ENCODE measurements around the gene C19orf44.

Gene C19orf44

GRCh38 chr19:16459680-16460079, 36.5 kb upstream of the C19orf44 start:
- no peak for DNase-seq
- Mint-ChIP-seq H3K27ac (no peak overlapping the region), H3K4me3 (no peak overlapping the region), H3K36me3 (ENCODE audit: low read depth) (peaks cover 9% of the 10 kb centered on the region), H3K4me1 (peaks cover 63% of the 10 kb centered on the region), H3K27me3 (ENCODE audit: low read depth, poor library complexity) (no peaks in the 10 kb centered on the region), H3K9me3 (no peaks in the 10 kb centered on the region)
- no peak for TF ChIP-seq CTCF (IDR thresholded peaks at IDR 0.05)

GRCh38 chr19:16460454-16460853, 35.7 kb upstream of the C19orf44 start:
- DNase-seq = no peak
- no peak for TF ChIP-seq CTCF (IDR thresholded peaks at IDR 0.05)
- Mint-ChIP-seq H3K9me3 (no peaks in the 10 kb centered on the region), H3K4me1 (peaks cover 68% of the 10 kb centered on the region), H3K4me3 (no peak overlapping the region), H3K36me3 (ENCODE audit: low read depth) (peaks cover 14% of the 10 kb centered on the region), H3K27me3 (ENCODE audit: low read depth, poor library complexity) (no peaks in the 10 kb centered on the region), H3K27ac (no peak overlapping the region)

- Mint-ChIP-seq H3K4me1 (peaks cover 67% of the 10 kb centered on the region), H3K9me3 (no peaks in the 10 kb centered on the region), H3K36me3 (ENCODE audit: low read depth) (peaks cover 21% of the 10 kb centered on the region), H3K4me3 (no peak overlapping the region), H3K27ac (peak overlapping the region; percentile 75), H3K27me3 (ENCODE audit: low read depth, poor library complexity) (no peaks in the 10 kb centered on the region)
- no peak for DNase-seq
- no peak for TF ChIP-seq CTCF (IDR thresholded peaks at IDR 0.05)
Observed at GRCh38 chr19:16461630-16462051, 34.6 kb upstream of the C19orf44 start.

GRCh38 chr19:16462757-16463250, 33.4 kb upstream of the C19orf44 start:
- H3K36me3 Mint-ChIP-seq (ENCODE audit: low read depth) = peaks cover 21% of the 10 kb centered on the region
- H3K4me1 Mint-ChIP-seq = peaks cover 63% of the 10 kb centered on the region
- TF ChIP-seq CTCF (IDR thresholded peaks at IDR 0.05) = no peak
- DNase-seq = no peak
- H3K4me3 Mint-ChIP-seq = no peak overlapping the region
- H3K9me3 Mint-ChIP-seq = no peaks in the 10 kb centered on the region
- no peak overlapping the region for H3K27ac Mint-ChIP-seq
- no peaks in the 10 kb centered on the region for H3K27me3 Mint-ChIP-seq (ENCODE audit: low read depth, poor library complexity)

GRCh38 chr19:16463341-16463990, 32.7 kb upstream of the C19orf44 start:
- Mint-ChIP-seq H3K27ac (peak overlapping the region; percentile 85), H3K36me3 (ENCODE audit: low read depth) (peaks cover 21% of the 10 kb centered on the region), H3K9me3 (no peaks in the 10 kb centered on the region), H3K4me1 (peaks cover 62% of the 10 kb centered on the region), H3K4me3 (peak overlapping the region; percentile 35), H3K27me3 (ENCODE audit: low read depth, poor library complexity) (no peaks in the 10 kb centered on the region)
- no peak for TF ChIP-seq CTCF (IDR thresholded peaks at IDR 0.05)
- DNase-seq = no peak

GRCh38 chr19:16463991-16464575, 32.1 kb upstream of the C19orf44 start:
- H3K27me3 Mint-ChIP-seq (ENCODE audit: low read depth, poor library complexity) = peaks cover under 1% of the 10 kb centered on the region
- H3K27ac Mint-ChIP-seq = peak overlapping the region; percentile 95
- no peak for TF ChIP-seq CTCF (IDR thresholded peaks at IDR 0.05)
- H3K4me1 Mint-ChIP-seq = peaks cover 62% of the 10 kb centered on the region
- peak overlapping the region; percentile 35 for H3K4me3 Mint-ChIP-seq
- peaks cover 24% of the 10 kb centered on the region for H3K36me3 Mint-ChIP-seq (ENCODE audit: low read depth)
- no peaks in the 10 kb centered on the region for H3K9me3 Mint-ChIP-seq
- DNase-seq = no peak
